Stimulated activated CD4-positive, alpha-beta T cell treated with anti-CD3 and anti-CD28 coated beads, Interleukin-1b, Interleukin-23, amount 100 ng/mL, for 24 hours (primary cell): ENCODE data around the gene STARD13.

Experiments used
- DNase-seq, 4 experiments: peaks; one replicate each; pipeline ENCODE4 v3.0.0-alpha.2; 2020; ENCODE audit warnings: low read depth in 4 of 4, low spot score in 1 of 4

STARD13 gene

GRCh38 chr13:33204130-33204927 is 81.2 kb downstream of the STARD13 start:
- DNase-seq = no peak

GRCh38 chr13:33202644-33203169 is 82.8 kb downstream of the STARD13 start:
- DNase-seq = no peak

- DNase-seq = no peak
These were observed 83.9 kb downstream of the STARD13 start for GRCh38 chr13:33201659-33202058.

- no peak for DNase-seq
These were observed 86.2 kb downstream of the STARD13 start for GRCh38 chr13:33199289-33199850.

DNA sequence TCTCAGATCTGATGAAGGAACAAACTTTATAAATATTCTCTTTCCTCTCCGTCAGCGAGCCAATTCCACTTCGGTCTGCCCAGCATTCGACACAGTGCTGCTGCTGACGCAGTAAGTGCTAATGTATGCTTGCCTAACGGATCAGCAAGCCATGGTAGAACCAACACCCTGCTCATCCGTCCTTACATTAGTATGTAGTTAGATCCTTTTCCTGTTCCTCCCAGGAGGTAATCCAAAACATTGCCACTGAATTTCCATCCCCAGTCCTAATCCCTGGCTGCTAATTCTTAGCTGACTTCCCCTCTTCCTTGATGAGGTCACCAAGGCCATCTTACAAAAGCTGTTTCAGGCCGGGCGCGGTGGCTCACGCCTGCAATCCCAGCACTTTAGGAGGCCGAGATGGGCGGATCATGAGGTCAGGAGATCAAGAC is 88.0 kb downstream of the STARD13 start:
- no peak for DNase-seq

GRCh38 chr13:33196767-33197166 is 88.8 kb downstream of the STARD13 start:
- DNase-seq = no peak

- no peak for DNase-seq
These were observed 89.7 kb downstream of the STARD13 start for GRCh38 chr13:33195693-33196464.

DNA sequence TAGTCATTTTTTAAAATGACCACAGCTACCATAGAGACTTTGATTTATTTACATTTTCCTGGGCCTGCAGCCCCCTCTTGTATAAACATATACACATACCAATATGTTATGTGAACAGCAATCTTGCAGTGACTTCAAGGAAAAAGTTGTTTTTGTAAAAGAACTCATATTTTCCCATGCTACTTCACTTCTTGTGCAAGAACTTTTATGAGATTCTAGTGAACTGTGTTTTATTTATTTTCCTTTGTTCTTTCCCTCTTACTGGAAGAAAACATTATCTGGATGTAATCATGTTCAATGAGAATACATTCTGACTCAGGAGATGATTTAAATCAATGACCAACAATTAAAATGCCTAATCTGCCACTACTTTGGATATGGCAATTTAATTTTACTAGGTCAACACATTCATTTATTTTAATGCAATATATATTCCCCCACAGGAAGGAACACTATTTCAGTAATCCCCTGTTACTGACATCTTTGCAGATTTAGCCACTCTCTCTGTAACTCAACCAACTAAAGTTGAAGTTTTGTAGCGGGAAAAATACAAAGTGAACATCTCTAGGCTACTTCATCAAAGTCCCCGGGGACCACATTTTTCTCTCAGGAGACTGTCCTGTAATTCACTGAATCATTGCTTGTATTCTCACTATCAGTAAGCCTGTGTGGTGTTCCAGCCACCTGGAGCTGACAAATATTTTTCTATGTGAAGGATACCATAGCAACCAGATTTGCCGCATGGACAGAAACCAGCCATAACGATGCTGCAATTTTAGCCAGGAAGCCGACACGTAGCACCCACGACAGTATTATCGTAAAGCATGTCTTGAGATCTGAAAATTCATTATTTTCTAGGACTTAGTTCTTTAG is 90.5 kb downstream of the STARD13 start:
- no peak for DNase-seq

DNA sequence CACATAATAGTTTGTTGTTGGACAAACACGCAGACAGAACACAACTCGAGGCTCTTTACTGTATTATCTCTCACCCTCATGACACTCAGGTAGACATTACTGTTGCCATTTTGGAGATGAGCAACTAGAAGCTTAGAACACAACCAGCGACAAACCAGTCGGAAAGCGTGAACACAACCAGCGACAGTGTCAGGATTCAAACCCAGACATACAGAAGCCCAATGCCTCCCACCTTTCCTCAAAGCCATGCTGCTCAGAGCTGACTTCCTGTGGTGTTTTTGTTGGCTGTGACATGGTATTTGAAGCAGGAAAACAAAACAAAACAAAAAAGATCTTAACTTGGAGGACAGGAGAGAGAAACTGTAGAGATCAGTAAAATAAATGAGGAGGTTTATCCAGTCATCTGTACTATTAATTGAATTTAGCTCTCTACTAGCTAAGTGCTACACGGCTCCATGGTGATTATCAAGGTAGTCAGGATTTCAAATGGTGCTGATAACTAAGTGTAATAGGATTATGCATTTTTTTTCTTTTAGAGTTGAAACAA is 92.1 kb downstream of the STARD13 start:
- no peak for DNase-seq

DNA sequence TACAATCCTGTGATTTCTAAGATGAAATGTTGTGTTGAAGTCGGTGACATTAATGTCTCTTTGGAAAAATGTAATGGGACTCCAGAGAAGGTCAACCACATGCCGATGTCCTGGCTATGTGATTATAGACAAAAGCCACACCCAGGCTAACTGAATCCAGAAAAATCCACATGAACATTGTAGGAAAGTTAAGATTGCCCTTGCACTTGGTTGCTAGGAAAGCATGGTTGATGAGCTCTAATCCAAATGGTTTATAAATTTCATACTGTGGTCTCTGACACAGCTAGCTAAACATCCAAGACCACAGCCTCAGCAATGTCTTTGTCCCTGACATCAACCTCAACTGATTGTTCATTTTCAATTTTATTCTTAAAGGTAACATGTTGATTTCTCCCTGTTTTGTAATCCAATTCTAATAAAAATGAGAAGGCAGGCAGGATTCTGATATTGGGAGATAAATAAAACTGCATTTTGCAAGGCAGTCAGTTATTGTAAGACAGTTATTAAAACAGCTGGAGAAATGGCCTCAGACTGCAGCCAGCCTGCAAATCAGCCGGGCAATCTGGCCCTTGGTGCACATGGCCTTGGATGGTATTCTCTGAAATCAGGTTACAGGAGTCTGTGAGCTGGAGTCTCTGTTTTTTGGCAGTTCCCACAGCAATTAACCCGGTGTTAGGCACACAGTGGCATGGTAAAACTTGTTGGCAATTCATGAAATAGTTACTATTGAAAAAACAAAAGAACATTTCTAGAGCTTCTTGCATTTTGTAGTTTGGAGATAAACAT is 93.9 kb downstream of the STARD13 start:
- no peak for DNase-seq

GRCh38 chr13:33189470-33189869 is 96.1 kb downstream of the STARD13 start:
- DNase-seq = no peak

DNA sequence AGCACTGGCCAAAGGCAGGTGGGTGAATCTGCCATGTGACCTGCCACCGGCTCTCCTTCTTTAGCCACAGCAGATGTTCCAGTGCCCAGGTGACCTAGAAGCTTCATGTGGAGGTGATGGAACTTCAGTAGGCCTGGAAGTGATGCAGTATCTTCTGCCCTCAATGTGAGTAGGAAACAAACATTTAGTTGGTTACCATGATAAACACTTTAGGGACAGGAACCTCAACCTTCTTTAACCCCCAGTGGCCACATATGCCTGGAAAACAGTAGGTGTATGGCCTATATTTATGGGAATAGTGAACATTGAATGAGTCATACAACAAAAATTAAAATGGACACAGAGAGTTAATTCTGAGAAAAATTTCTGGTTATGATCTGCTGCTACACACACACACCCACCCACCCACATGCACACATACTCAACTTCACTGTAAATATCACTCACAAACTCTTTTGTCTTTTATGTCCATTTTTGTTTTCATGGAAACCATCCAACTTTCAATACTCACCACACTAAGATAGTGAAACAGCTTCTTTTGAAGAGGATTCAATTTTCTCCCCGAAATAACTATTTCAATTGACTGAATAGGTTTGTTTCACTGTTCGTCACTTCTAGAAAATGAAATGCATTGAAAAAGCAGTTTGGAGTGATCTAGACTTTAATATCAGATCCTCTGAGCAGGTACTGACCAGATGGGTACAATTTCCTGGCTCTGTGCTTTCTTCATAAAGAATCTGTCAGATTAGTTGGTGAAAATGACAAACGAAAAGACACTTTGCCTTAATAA is 97.3 kb downstream of the STARD13 start:
- DNase-seq = no peak

DNA sequence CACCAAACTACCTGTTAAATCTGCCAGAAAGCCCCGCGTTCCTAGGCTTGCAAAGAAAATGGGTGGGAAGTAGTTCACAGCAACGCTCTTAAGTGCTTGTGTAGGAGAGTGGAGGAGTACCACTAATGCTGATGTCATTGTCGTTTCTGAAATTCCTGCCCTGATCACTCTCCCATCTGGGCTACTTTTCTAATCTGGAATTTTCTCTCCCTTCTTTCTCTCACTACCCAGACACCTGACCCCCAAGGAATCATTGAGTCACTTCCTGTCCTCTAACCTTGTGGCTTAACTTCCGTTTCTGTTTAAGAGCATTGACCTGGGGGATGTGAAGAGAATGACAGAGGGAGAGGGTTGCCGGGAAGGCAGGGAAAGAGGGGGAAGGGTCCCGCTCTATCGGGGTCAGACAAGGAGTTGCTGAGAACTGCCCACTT is 98.7 kb downstream of the STARD13 start:
- no peak for DNase-seq

- no peak for DNase-seq
These were observed 99.7 kb downstream of the STARD13 start for GRCh38 chr13:33185853-33186252.

- DNase-seq = no peak
These were observed 101.0 kb downstream of the STARD13 start for GRCh38 chr13:33184530-33184929.

GRCh38 chr13:33184112-33184490 is 101.5 kb downstream of the STARD13 start:
- DNase-seq = no peak

DNA sequence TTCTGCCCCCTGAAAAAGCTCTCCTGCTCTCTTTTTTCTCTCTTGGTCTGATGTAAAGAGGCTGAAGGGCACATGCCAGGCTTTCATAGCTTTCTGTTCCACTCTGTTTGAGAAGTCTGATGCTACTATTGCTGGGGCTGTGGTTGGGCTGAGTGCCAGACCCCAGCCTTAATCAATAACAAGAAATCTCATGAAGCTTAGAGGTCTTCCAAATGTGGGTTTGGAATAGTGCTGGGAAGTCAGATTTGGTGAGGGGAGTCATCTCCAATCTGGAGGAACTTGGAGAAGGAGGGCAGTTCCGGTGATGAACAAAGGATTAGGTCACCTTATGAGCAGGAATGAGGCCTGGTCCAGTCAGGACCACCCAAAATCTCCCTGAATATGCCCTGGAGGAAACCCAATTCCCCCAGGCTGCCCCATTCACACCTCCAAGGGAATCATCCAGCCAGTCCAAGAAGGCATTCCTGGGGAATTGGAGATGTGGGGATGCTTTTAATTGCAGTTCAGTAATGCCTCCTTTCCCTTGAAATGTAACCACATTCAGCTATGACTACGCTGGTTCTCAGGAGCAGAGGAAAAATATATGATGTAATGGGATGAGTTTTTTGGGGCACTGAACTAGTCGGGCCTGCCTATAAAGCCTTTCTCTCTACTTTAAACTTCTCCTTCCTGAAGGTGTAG is 102.0 kb downstream of the STARD13 start:
- DNase-seq = no peak

GRCh38 chr13:33182729-33183128 is 102.8 kb downstream of the STARD13 start:
- DNase-seq = no peak
